GM19043 (cell line): ENCODE data around the gene HS3ST2.

Experiments
- ATAC-seq: cut with Tn5 transposase; IDR thresholded peaks from one replicate; pipeline ENCODE4 v1.9.1; 2021; ENCODE audit warnings: low read depth; ENCODE audit not compliant: unreplicated experiment

The HS3ST2 gene

GRCh38 chr16:22813948-22814710, at the start of gene HS3ST2:
HS3ST2 (plus strand) TSS chr16:22814162; CDS start chr16:22814611, 449 bp downstream.
- ATAC-seq = no peak

DNA sequence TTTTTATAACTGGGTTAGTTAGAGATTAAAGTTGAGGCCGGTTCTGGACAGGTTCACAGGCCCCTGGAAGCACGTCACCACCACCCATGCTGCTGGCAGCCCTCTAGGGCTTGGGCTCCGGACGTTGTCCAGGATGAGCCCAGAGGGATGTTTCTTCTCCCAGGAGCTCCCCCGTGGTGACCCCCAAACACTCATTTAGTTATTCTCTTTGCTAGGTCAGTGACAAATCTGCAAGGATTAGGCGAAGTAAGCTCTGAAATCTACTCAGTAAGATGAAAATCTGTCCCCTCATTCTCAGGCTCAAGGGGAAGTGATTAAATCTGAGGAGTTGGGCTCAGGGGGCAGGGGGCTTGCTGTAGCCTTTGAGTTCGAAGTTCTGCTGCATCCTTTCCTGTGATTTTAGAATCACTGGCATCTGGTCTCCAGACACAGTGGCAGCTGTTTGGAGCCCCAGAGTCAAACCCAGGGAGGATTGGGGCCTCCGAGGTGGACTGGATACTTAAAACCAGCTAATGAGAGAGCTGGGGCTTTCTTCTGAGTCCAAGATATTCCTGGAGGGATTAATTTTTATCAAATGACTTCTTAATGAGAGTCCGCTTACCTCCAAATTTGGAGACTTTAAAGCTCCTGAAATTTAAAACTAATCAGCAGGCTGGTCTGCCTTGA, 49.2 kb upstream of the HS3ST2 start:
- ATAC-seq = no peak

DNA sequence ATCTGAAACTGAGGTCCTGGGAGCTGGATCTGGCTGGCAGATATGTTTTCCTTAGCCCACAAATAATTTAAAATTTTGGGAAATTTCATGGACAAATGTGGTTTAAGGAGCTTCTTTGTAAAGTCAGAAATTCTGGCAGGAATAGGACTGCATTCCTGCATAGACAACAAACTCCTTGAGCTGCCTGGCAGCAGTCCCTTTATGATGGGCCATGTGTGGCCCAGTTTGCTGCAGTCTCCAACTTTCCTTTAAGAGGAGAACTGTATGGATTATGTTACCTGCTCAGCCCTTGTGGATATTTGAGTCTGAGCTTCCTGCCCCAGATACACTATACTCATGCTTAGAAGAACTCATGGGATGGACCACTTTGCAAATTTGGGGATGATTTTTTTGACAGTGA, 48.5 kb upstream of the HS3ST2 start:
- ATAC-seq = no peak

DNA sequence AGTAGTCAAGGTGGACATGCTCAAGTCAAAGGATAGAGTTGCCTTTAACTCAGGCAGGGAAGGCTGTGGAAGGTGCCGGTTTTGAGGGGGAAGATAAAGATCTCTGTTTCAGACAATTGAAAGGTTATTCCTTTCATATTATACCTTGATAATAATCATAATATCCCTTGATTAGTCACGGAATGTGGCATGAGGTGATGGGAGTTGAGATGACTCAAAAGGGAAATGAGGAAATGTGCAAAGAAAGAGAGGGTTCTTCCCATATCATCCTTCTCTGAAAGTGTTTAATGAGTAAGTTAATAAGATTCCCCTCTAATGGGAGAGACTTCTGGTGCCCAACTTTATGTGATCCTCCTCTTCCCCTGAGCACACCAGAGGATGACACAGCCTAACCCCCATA, 43.1 kb upstream of the HS3ST2 start:
- no peak for ATAC-seq

DNA sequence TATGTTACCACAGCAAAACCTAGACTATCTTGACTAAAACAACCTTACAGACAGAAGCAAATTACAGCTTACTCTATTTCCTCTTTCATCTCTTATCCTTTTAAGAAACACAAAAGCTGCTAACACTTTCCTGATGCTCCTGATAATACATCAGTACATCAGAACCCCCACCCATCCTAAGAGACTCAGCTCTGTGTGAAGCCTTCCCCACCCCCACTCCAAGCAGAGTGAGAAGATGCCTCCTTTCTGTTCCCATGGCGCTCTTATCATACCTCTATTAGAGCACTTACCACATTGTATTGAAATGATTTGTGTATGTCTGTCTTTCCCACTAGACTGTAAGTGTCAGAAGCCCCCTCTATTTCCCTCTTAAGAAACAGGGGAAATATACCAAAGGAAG, 42.4 kb upstream of the HS3ST2 start:
- no peak for ATAC-seq

DNA sequence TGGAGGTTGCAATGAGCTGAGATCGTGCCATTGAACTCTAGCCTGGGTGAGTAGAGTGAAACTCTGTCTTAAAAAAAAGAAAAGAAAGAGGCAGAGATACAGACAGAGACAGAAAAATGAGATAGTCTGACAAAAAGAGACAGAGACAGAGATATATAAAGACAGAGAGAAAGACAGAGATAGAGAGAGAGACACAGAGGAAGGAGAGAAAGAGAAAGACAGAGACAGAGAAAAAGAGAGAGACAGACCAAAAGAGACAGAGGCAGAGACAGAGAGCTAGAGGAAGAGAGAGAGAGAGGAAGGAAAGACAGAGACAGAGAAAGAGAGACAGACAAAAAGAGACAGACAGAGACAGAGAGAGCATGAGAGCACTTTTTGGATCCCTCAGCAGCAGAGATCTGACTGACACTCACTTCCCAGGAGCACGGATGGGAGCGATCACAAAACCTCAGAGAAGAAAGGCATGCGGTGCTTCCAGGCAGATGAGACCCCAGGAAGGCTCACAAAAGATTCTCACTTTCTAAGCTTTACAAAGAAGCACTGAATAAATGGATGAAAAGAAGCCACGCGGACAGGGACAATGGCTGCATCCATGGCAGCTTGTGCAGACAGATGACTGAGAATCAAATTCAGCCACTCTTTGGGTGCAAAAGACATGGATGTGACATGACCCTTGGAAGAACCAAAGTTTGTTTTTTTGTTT, 38.6 kb upstream of the HS3ST2 start:
- ATAC-seq = no peak

DNA sequence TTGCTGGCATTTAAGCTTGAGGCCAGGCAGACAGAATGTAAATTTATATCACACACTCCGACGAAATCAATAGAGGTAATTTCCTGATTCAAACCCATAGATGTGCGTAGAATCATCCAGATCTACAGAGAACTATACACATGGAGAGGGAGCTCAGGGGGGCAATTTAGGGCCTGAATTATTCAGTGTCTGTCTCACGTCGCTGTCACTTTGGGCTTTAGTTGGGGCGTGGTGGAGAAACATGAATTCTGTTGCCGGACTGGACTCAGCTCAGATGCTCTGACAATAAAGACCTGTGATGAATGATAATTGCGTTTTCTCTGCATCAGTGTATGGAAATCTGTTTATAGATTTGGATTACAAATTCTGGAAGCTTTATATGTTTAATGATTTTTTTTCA, 32.5 kb upstream of the HS3ST2 start:
- ATAC-seq = no peak

DNA sequence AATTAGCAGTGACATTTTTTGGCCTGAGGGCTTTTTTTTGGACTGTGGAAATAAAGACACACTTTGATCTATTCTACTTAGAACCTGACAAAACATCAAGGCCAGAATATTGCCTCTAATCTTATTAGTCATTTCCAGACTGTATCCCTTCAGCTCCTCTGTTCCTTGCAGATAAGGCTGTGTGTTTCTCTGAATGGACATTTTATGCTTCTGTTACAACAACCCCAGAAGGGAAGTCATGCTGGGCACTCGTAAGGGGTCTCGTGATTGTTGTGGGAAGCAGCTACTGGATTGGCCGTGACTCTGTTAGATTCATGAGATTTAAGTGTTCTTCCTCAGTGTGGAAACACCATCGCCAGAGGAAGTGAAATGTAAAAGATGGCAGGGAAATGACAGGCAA, 31.6 kb upstream of the HS3ST2 start:
- no peak for ATAC-seq

- ATAC-seq = no peak
Measured at GRCh38 chr16:22784690-22785214, 29.2 kb upstream of the HS3ST2 start.

GRCh38 chr16:22785552-22785951, 28.4 kb upstream of the HS3ST2 start:
- no peak for ATAC-seq

DNA sequence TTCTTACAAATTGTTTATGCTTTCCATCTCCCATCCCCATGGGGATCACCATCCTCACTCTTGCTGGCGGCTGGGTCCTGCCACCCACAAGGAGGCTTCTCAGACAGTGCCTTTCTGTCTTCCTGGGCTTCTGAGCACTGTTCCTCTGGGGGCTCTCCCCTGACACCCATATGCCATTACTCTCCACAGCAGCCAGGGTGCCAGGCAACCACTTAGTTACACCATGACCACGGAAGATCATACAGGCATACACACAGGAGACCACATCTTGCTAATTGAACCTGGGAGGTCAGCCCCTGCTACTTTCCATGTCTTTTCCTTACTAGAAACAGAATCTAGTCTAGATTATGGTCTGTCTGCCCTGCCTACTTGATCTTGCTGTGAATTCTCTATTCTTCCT, 27.7 kb upstream of the HS3ST2 start:
- ATAC-seq = no peak

DNA sequence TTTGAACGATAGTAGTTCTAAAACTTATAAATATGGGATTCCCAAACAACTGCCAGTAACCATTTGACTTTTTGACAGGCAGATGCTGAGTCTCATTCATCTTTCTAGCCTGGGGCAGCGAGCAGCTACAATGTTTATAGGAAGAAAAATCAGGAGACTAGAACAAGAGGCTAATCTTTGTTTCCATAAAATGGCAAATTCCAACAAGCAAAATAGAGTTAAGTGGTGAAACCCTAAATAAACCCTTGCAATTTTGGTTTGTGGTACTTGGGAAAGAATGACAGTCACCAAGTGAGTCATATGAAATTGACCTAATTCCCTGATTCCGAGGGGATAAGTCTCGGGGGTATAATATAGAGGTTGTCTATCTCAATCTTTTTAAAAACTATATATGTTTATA, 27.3 kb upstream of the HS3ST2 start:
- no peak for ATAC-seq

- ATAC-seq = no peak
Measured at GRCh38 chr16:22787466-22788192, 26.3 kb upstream of the HS3ST2 start.

DNA sequence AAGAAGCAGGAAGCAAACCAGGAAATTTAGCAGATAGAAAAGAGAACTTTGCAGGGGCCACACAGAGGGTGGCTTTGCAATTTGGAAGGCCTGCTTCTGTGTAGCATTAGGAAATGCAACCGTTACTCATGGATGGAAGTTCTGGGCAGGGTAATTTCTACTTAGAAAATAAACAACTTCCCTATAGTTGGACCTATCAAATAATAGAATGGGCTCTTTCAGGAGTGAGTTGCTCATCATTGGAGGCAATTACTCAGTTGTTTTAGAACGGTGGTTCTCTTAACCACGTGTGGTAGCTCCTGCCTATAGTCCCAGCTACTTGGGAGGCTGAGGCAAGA, 25.8 kb upstream of the HS3ST2 start:
- no peak for ATAC-seq

- ATAC-seq = no peak
Measured at GRCh38 chr16:22789281-22789945, 24.5 kb upstream of the HS3ST2 start.

DNA sequence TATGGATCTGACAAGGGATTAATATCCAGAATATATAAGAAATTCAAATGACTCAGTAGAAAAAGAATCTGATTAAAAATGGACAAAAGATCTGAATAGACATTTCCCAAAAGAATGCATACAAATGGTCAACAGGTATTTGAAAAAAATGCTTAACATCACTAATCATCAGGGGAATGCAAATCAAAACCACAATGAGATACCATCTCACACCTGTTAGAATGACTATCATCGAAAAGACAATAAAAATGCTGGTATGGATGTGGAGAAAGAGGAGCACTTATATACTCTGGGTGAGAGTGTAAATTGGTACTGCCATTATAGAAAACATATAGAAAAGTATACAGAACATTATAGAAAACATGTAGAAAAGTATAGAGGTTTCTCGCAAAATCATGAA, 16.4 kb upstream of the HS3ST2 start:
- ATAC-seq = no peak

- ATAC-seq = no peak
Measured at GRCh38 chr16:22799113-22799512, 14.8 kb upstream of the HS3ST2 start.

DNA sequence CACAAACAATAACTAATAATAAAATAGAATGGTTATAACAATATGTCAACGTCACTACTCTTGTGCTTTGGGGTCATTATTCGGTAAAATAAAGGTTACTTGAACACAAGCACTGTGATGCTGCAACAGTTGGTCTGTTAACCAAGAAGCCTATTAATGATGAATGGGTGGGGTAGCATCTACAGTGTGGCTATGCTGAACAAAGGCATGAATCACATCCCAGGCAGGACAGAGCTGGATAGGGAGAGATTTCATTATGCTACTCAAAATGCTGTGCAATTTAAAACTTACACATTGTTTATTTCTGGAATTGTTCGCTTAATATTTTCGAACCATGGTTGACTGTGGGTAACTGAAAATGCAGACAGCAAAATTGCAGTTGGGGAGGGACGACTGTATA, 9.1 kb upstream of the HS3ST2 start:
- no peak for ATAC-seq

DNA sequence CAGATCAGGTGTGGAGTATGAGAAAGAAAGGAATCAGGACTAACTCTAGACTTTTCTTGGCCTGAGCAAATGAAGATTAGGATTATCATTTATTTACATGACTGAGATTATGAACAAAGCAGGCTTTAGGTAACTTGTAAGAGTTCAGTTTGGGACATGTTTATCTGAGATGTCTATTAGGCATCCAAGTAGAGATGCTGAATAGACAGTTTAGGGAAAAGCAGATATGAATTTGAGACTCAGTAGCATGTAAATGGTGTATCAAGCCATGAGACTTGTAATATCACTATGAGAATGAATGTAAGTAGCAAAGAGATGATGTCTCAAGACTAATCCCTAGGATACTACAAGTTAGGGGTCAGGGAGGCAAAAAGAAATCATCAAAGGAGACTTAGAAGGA, 8.6 kb upstream of the HS3ST2 start:
- ATAC-seq = no peak

DNA sequence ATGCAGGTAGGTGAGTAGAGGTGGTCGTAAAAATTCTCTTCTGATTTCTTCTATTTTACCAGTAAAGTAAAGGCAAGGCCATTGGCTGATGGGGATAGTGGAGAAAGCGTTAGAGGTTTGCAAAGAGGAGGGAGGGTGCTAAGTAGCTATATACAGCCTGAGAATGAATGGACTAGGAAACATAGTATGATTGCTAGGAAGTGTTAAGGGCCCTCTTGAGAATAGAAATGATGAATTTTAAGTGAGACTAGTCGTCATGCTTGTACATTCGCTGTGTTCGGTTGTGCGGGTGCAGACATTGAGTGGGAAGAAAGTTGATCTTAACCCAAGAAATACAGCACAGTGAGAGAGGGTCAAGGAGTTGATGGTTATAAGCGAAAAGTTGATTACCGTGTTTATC, 7.2 kb upstream of the HS3ST2 start:
- no peak for ATAC-seq
